ENCODE results near the gene CEP68.

GRCh38 chr2:65022189-65022588 is 34.0 kb upstream of the CEP68 start:
- no peak for TF ChIP-seq EP300 (IDR thresholded peaks at IDR 0.05; ENCODE audit: borderline replicate concordance in 1 of 2, low read depth in 1 of 2, low read length in 1 of 2)
- no peak for TF ChIP-seq MAX (IDR thresholded peaks at IDR 0.05; ENCODE audit: low read depth)
- TF ChIP-seq CTCF (IDR thresholded peaks at IDR 0.05): no peak
- TF ChIP-seq POLR2AphosphoS5 (IDR thresholded peaks at IDR 0.05; ENCODE audit: low read depth, low read length): no peak
- TF ChIP-seq REST (IDR thresholded peaks at IDR 0.05; ENCODE audit: low read depth, low read length): no peak
- no peak for TF ChIP-seq TAF1 (IDR thresholded peaks at IDR 0.05; ENCODE audit: borderline replicate concordance, low read depth, low read length)
